Neural crest cell (in vitro differentiated cells): ENCODE data around the gene TARBP2. TPM values are rescaled to one million over a fixed set of nuclear protein-coding genes. Genes with fewer than 3 reads are reported as not detected.
A peak's percentile ranks its signal among the peaks of the same experiment; 100 is the strongest.

Source experiments
- DNase-seq: peaks from one replicate; pipeline ENCODE4 v3.0.0; 2021; ENCODE audit warnings: low read depth, mixed read lengths, low spot score
- H3K27ac Mint-ChIP-seq: one replicate; pipeline ENCODE4 v1.8.0; 2021; ENCODE audit warnings: mild to moderate bottlenecking, mixed read lengths; ENCODE audit not compliant: unreplicated experiment
- H3K27me3 Mint-ChIP-seq: 2 replicates; pipeline ENCODE4 v1.8.0; 2021; ENCODE audit warnings: low read depth, mild to moderate bottlenecking, mixed read lengths
- H3K36me3 Mint-ChIP-seq: 2 replicates; pipeline ENCODE4 v1.8.0; 2021; ENCODE audit warnings: low read depth, mild to moderate bottlenecking, mixed read lengths
- H3K4me1 Mint-ChIP-seq: 2 replicates; pipeline ENCODE4 v1.8.0; 2021; ENCODE audit warnings: mixed read lengths
- H3K4me3 Mint-ChIP-seq: one replicate; pipeline ENCODE4 v1.8.0; 2021; ENCODE audit warnings: mild to moderate bottlenecking, mixed read lengths
- H3K9me3 Mint-ChIP-seq: 2 replicates; pipeline ENCODE4 v1.8.0; 2021; ENCODE audit warnings: mixed read lengths
- CTCF ChIP-seq: fragments of 200-600 bp; sonication (generic); conservative IDR thresholded peaks from 2 replicates; pipeline ENCODE4 v1.5.0; 2021; ENCODE audit warnings: antibody characterized with exemption, mild to moderate bottlenecking
- total RNA-seq: library from RNA; stranded (reverse); gene quantifications from 2 replicates; pipeline ENCODE4 v1.2.1, GENCODE V29; 2021

TARBP2 gene
- total RNA-seq, 1 donor from 2014 or later: 73.1 TPM

- no peak for DNase-seq
- Mint-ChIP-seq H3K9me3 (no peaks in the 10 kb centered on the region), H3K36me3 (peaks cover 30% of the 10 kb centered on the region), H3K27ac (peak overlapping the region; percentile 11), H3K4me3 (peak overlapping the region; percentile 99), H3K4me1 (peaks cover 28% of the 10 kb centered on the region), H3K27me3 (no peaks in the 10 kb centered on the region)
- no peak for TF ChIP-seq CTCF
Observed at GRCh38 chr12:53454707-53455106, 46.4 kb upstream of the TARBP2 start.

GRCh38 chr12:53456654-53457366 is 44.3 kb upstream of the TARBP2 start:
- no peaks in the 10 kb centered on the region for H3K9me3 Mint-ChIP-seq
- DNase-seq: no peak
- no peak for TF ChIP-seq CTCF
- H3K36me3 Mint-ChIP-seq: peaks cover 45% of the 10 kb centered on the region
- H3K4me3 Mint-ChIP-seq: peak overlapping the region; percentile 67
- H3K27me3 Mint-ChIP-seq: no peaks in the 10 kb centered on the region
- H3K4me1 Mint-ChIP-seq: peaks cover 35% of the 10 kb centered on the region
- H3K27ac Mint-ChIP-seq: no peak overlapping the region

- H3K27me3 Mint-ChIP-seq: no peaks in the 10 kb centered on the region
- H3K4me3 Mint-ChIP-seq: peak overlapping the region; percentile 51
- H3K4me1 Mint-ChIP-seq: peaks cover 34% of the 10 kb centered on the region
- no peak for TF ChIP-seq CTCF
- peaks cover 52% of the 10 kb centered on the region for H3K36me3 Mint-ChIP-seq
- DNase-seq: no peak
- no peaks in the 10 kb centered on the region for H3K9me3 Mint-ChIP-seq
- H3K27ac Mint-ChIP-seq: no peak overlapping the region
Observed at GRCh38 chr12:53459097-53459496, 42.0 kb upstream of the TARBP2 start.

- peak overlapping the region; percentile 42 for H3K4me3 Mint-ChIP-seq
- H3K9me3 Mint-ChIP-seq: no peaks in the 10 kb centered on the region
- peak overlapping the region; percentile 2 for H3K27ac Mint-ChIP-seq
- H3K4me1 Mint-ChIP-seq: peaks cover 26% of the 10 kb centered on the region
- no peaks in the 10 kb centered on the region for H3K27me3 Mint-ChIP-seq
- TF ChIP-seq CTCF: no peak
- DNase-seq: no peak
- peaks cover 41% of the 10 kb centered on the region for H3K36me3 Mint-ChIP-seq
Observed at GRCh38 chr12:53461059-53461458, 40.0 kb upstream of the TARBP2 start.

GRCh38 chr12:53461591-53461990 is 39.5 kb upstream of the TARBP2 start:
- Mint-ChIP-seq H3K4me1 (peaks cover 26% of the 10 kb centered on the region), H3K9me3 (no peaks in the 10 kb centered on the region), H3K27ac (no peak overlapping the region), H3K36me3 (peaks cover 40% of the 10 kb centered on the region), H3K4me3 (no peak overlapping the region), H3K27me3 (no peaks in the 10 kb centered on the region)
- DNase-seq: no peak
- no peak for TF ChIP-seq CTCF
